Esophagus muscularis mucosa (tissue), 4 donors: Measurements from ENCODE around the gene DCC. TPM values are rescaled to one million over a fixed set of nuclear protein-coding genes. Genes with fewer than 3 reads are reported as not detected.
A peak's percentile ranks its signal among the peaks of the same experiment; 100 is the strongest.

Experiments
- DNase-seq: peaks from one replicate; pipeline ENCODE4 v3.0.0-alpha.2; 2017; ENCODE audit errors: extremely low spot score
- H3K27ac ChIP-seq, 4 donors: fragments of 200-600 bp; sonication (generic); replicated peaks in 1 of 4; 1 replicate in 3 of 4; 2 replicates in 1 of 4; pipeline ENCODE4 v1.5.1; 2016 to 2019; ENCODE audit warnings: mild to moderate bottlenecking in 1 of 4
- H3K27me3 ChIP-seq, 4 donors: fragments of 200-600 bp; sonication (generic); one replicate each; pipeline versions ENCODE4 v1.5.1 to v1.6.0; 2016 to 2019
- H3K36me3 ChIP-seq, 4 donors: fragments of 200-600 bp; sonication (generic); one replicate each; pipeline ENCODE4 v1.5.1; 2016 to 2019
- H3K4me1 ChIP-seq, 4 donors: fragments of 200-600 bp; sonication (generic); one replicate each; pipeline ENCODE4 v1.5.1; 2016 to 2019
- H3K4me3 ChIP-seq, 4 donors: fragments of 200-600 bp; sonication (generic); 1 replicate in 2 of 4; 2 replicates in 2 of 4; pipeline ENCODE4 v1.5.1; 2016 to 2019; ENCODE audit warnings: mild to moderate bottlenecking in 4 of 4, moderate library complexity in 1 of 4
- H3K9me3 ChIP-seq, 4 donors: fragments of 200-600 bp; sonication (generic); 1 replicate in 3 of 4; 2 replicates in 1 of 4; pipeline ENCODE4 v1.5.1; 2016 to 2019
- CTCF ChIP-seq, 3 experiments: fragments of 200-600 bp in 2 of 3; fragments of 450-650 bp in 1 of 3; sonication (generic) in 2 of 3; IDR thresholded peaks; one replicate each; pipeline ENCODE4 v1.5.1; 2017 to 2019; ENCODE audit warnings: antibody characterized with exemption in 3 of 3, mild to moderate bottlenecking in 2 of 3, moderate library complexity in 1 of 3
- EP300 ChIP-seq: sonication (generic); formaldehyde crosslinking; IDR thresholded peaks from one replicate; pipeline ENCODE4 v1.6.1; 2017; ENCODE audit warnings: antibody characterized with exemption
- POLR2A ChIP-seq: fragments of 450-650 bp; IDR thresholded peaks from one replicate; pipeline ENCODE4 v1.6.1; 2017; ENCODE audit warnings: antibody characterized with exemption, moderate library complexity, mild to moderate bottlenecking, low read depth
- POLR2AphosphoS5 ChIP-seq, 2 donors: sonication (generic); formaldehyde crosslinking; IDR thresholded peaks; one replicate each; pipeline ENCODE4 v1.6.1; 2017; ENCODE audit warnings: antibody characterized with exemption in 2 of 2
- WGBS: methylation state at CpG from one replicate; pipeline ENCODE4 v1.1.5; 2018; 5-methylcytosine and 5-hydroxymethylcytosine counted together
- intact Hi-C: fragments of 100-400 bp; cut with DNase I; formaldehyde crosslinking; loops from one replicate; pipeline ENCODE4 v1.15.1; 2023
- total RNA-seq, 4 donors: library from RNA; depleted of rRNA; stranded (reverse); fragments of >200 nt; gene quantifications; one replicate each; pipeline versions ENCODE4 v1.1.0 to v1.2.1, GENCODE V29; 2016

DCC gene
- total RNA-seq, 4 donors from 2014 or later, result 0.46 to 0.99 (median 0.83) TPM; not detected in 1

GRCh38 chr18:53114441-53114840 is 774.4 kb downstream of the DCC start:
- H3K9me3 ChIP-seq, result no peaks in the 10 kb centered on the region
- TF ChIP-seq POLR2AphosphoS5 (IDR thresholded peaks at IDR 0.05) (no peak), EP300 (no peak), CTCF (IDR thresholded peaks at IDR 0.05) (no peak)
- intact Hi-C loops, result no loop called here
- no peaks in the 10 kb centered on the region for H3K4me1 ChIP-seq
- H3K27me3 ChIP-seq, result no peaks in the 10 kb centered on the region
- no peaks in the 10 kb centered on the region for H3K36me3 ChIP-seq
- no peak overlapping the region for H3K4me3 ChIP-seq
- H3K27ac ChIP-seq, result no peak overlapping the region
- 53% methylated on average over 3 of the region's 3 CpGs for WGBS
- DNase-seq, result no peak

- no peaks in the 10 kb centered on the region for H3K27me3 ChIP-seq
- H3K27ac ChIP-seq, result no peak overlapping the region
- H3K9me3 ChIP-seq, result no peaks in the 10 kb centered on the region
- no peaks in the 10 kb centered on the region for H3K4me1 ChIP-seq
- no peaks in the 10 kb centered on the region for H3K36me3 ChIP-seq
- no peak for DNase-seq
- TF ChIP-seq POLR2A, result no peak
- no peak for TF ChIP-seq EP300
- no peak for TF ChIP-seq POLR2AphosphoS5 (IDR thresholded peaks at IDR 0.05)
- no peak for TF ChIP-seq CTCF (IDR thresholded peaks at IDR 0.05)
- intact Hi-C loops, result no loop called here
- peak overlapping the region in 2 of 4 donors; percentile 21 to 53 for H3K4me3 ChIP-seq
- WGBS, result 62% methylated on average over 10 of the region's 10 CpGs
Observed at GRCh38 chr18:53115876-53116585, 776.0 kb downstream of the DCC start.

GRCh38 chr18:53117851-53118250 is 777.9 kb downstream of the DCC start:
- WGBS, result 43% methylated on average over 3 of the region's 3 CpGs
- H3K9me3 ChIP-seq, result no peaks in the 10 kb centered on the region
- no peaks in the 10 kb centered on the region for H3K27me3 ChIP-seq
- no peak overlapping the region for H3K27ac ChIP-seq
- no peak for TF ChIP-seq POLR2A
- TF ChIP-seq EP300, result no peak
- TF ChIP-seq CTCF (IDR thresholded peaks at IDR 0.05), result no peak
- no peak for TF ChIP-seq POLR2AphosphoS5 (IDR thresholded peaks at IDR 0.05)
- no peak for DNase-seq
- intact Hi-C loops, result no loop called here
- H3K4me3 ChIP-seq, result no peak overlapping the region
- no peaks in the 10 kb centered on the region for H3K36me3 ChIP-seq
- H3K4me1 ChIP-seq, result no peaks in the 10 kb centered on the region

- WGBS, result 73% methylated on average over 1 of the region's 1 CpG
- Histone ChIP-seq H3K4me3 (no peak overlapping the region), H3K27ac (no peak overlapping the region), H3K27me3 (no peaks in the 10 kb centered on the region), H3K9me3 (no peaks in the 10 kb centered on the region), H3K4me1 (no peaks in the 10 kb centered on the region), H3K36me3 (no peaks in the 10 kb centered on the region)
- TF ChIP-seq POLR2AphosphoS5 (IDR thresholded peaks at IDR 0.05) (no peak), CTCF (IDR thresholded peaks at IDR 0.05) (no peak), EP300 (no peak), POLR2A (no peak)
- intact Hi-C loops, result no loop called here
- DNase-seq, result no peak
Observed at GRCh38 chr18:53126210-53126609, 786.2 kb downstream of the DCC start.

GRCh38 chr18:53131001-53131400 is 791.0 kb downstream of the DCC start:
- H3K9me3 ChIP-seq, result no peaks in the 10 kb centered on the region
- intact Hi-C loops, result no loop called here
- H3K4me3 ChIP-seq, result no peak overlapping the region
- TF ChIP-seq POLR2AphosphoS5 (IDR thresholded peaks at IDR 0.05) (no peak), CTCF (IDR thresholded peaks at IDR 0.05) (no peak), EP300 (no peak), POLR2A (no peak)
- H3K27ac ChIP-seq, result no peak overlapping the region
- WGBS, result 81% methylated on average over 1 of the region's 1 CpG
- no peak for DNase-seq
- H3K36me3 ChIP-seq, result no peaks in the 10 kb centered on the region
- H3K27me3 ChIP-seq, result no peaks in the 10 kb centered on the region
- H3K4me1 ChIP-seq, result no peaks in the 10 kb centered on the region
